ENCODE data around the gene SH3GLB2. TPM values are rescaled to one million over a fixed set of nuclear protein-coding genes. Genes with fewer than 3 reads are reported as not detected.
"Not testable (repeated sequence)": the region's sequence is repeated elsewhere in the genome, so short reads cannot be mapped to it uniquely, and the experiment has no call there.

SH3GLB2 gene
- total and polyA plus RNA-seq, 2 of the 8 experiments (the other 6 are each of a cell fraction or from before 2014, with no cell fraction given): 52.7 to 79.9 TPM

- not testable (repeated sequence) for H4K8ac ChIP-seq (ENCODE audit: extremely low read depth, insufficient read depth, low read length); H3K9me3 ChIP-seq (ENCODE audit: insufficient read depth in 2 of 2, low read depth in 1 of 2, low read length in 1 of 2); H2AFZ ChIP-seq (ENCODE audit: low read length); H2AK5ac ChIP-seq (ENCODE audit: low read depth, low read length); H2BK12ac ChIP-seq (ENCODE audit: low read depth, low read length); H2BK5ac ChIP-seq (ENCODE audit: low read depth, low read length); H3K23me2 ChIP-seq (ENCODE audit: low read depth, low read length); H3K14ac ChIP-seq (ENCODE audit: insufficient read length); H2BK15ac ChIP-seq (ENCODE audit: low read length); H3K79me1 ChIP-seq (ENCODE audit: low read depth, low read length); H3K56ac ChIP-seq (replicated peaks; ENCODE audit: insufficient read length, low read depth, low read length); H2BK20ac ChIP-seq (ENCODE audit: low read length); H3K23ac ChIP-seq (ENCODE audit: insufficient read length); H3K9ac ChIP-seq (replicated peaks in 1 of 4; ENCODE audit: extremely low read depth in 1 of 4, low read depth in 3 of 4, low read length in 3 of 4); FAIRE-seq; DNase-seq (ENCODE audit: low read depth in 1 of 2, low spot score in 2 of 2); H3K18ac ChIP-seq (ENCODE audit: extremely low read depth, low read length); H3K36me3 ChIP-seq (ENCODE audit: control insufficient read depth in 2 of 4, insufficient read depth in 4 of 4, low read length in 3 of 4); H3K27ac ChIP-seq (ENCODE audit: low read depth, low read length); H4K20me1 ChIP-seq (replicated peaks in 1 of 2; ENCODE audit: control insufficient read depth in 1 of 2, insufficient read depth in 2 of 2, low read length in 2 of 2); H3K27me3 ChIP-seq (replicated peaks in 1 of 4; ENCODE audit: control insufficient read depth in 3 of 4, extremely low read depth in 1 of 4, insufficient read depth in 3 of 4, low read length in 3 of 4); H4K91ac ChIP-seq (replicated peaks; ENCODE audit: insufficient read length, low read length); H2BK120ac ChIP-seq (replicated peaks; ENCODE audit: low read depth, low read length); H3K4ac ChIP-seq (replicated peaks; ENCODE audit: insufficient read length, low read depth, low read length)
- Histone ChIP-seq H3K4me3 (ENCODE audit: extremely low read depth in 1 of 4, insufficient read depth in 2 of 4, low read depth in 3 of 4, low read length in 4 of 4) (peak overlapping the region in 3 of 4 experiments; percentile 21 to 44 (median 26); a peak in 5 of 8 replicates), H3K4me1 (replicated peaks in 1 of 4; ENCODE audit: control insufficient read depth in 3 of 4, insufficient read depth in 4 of 4, low read length in 3 of 4) (peaks cover 0 to 10% (median 5%) of the 10 kb centered on the region in 4 experiments; a peak in 5 of 7 replicates), H3K79me2 (ENCODE audit: control insufficient read depth in 1 of 2, insufficient read depth in 2 of 2, low read length in 2 of 2) (peaks cover 0 to 23% of the 10 kb centered on the region in 2 experiments; a peak in 2 of 4 replicates), H3K4me2 (ENCODE audit: insufficient read depth in 1 of 2, low read depth in 2 of 2, low read length in 2 of 2) (peak overlapping the region; percentile 58 to 78), H4K5ac (ENCODE audit: insufficient read length, low read depth, low read length) (peak overlapping the region; percentile 5)
- CTCF ChIA-PET (ENCODE audit: partially characterized antibody): interaction anchor here (0.6 to 1.6 kb wide), 4 partner anchors 25 to 277 kb away, joined by 3 to 7 read pairs (median 3); no protein-coding TSS in a partner anchor
- POLR2A ChIA-PET (ENCODE audit: partially characterized antibody): interaction anchor here (0.6 to 1.1 kb wide), 7 partner anchors 13 to 603 kb away, joined by 3 to 7 read pairs (median 4); no protein-coding TSS in a partner anchor
- 78% methylated on average over 13 of the region's 13 CpGs; no CpG with 5 or more reads in 1 of the 2 experiments for WGBS, 2 experiments (ENCODE audit: extremely low coverage in 1 of 2, insufficient coverage in 1 of 2, insufficient read length in 1 of 2, insufficient replicate concordance in 2 of 2, low coverage in 1 of 2, low lambda C conversion rate in 2 of 2, missing lambda C conversion rate in 1 of 2)
These were observed 7.7 kb upstream of the SH3GLB2 start for GRCh38 chr9:129035838-129036237.
